ENCODE data around the gene FAM149A. TPM values are rescaled to one million over a fixed set of nuclear protein-coding genes. Genes with fewer than 3 reads are reported as not detected.

The FAM149A gene
- total RNA-seq, 1 donor from 2014 or later = 14.6 TPM

GRCh38 chr4:186146458-186146857, 42.0 kb downstream of the FAM149A start:
- DNase-seq (no peak), ATAC-seq (ENCODE audit: poor library complexity) (no peak)
- intact Hi-C loops (cut with DNase I) = no loop called here

GRCh38 chr4:186148336-186148975, 44.0 kb downstream of the FAM149A start:
- DNase-seq = no peak
- ATAC-seq (ENCODE audit: poor library complexity) = no peak
- intact Hi-C loops (cut with DNase I) = no loop called here

GRCh38 chr4:186149872-186150271, 45.4 kb downstream of the FAM149A start:
- intact Hi-C loops (cut with DNase I) = no loop called here

GRCh38 chr4:186150926-186151325, 46.4 kb downstream of the FAM149A start:
- no peak for ATAC-seq (ENCODE audit: poor library complexity)
- intact Hi-C loops (cut with DNase I) = no loop called here
- no peak for DNase-seq

More at GRCh38 chr4:186149872-186150271, 45.4 kb downstream of the FAM149A start:
- DNase-seq (peak; percentile 74), ATAC-seq (ENCODE audit: poor library complexity) (peak; percentile 47)

- intact Hi-C loops (cut with DNase I) = no loop called here
- DNase-seq (no peak), ATAC-seq (ENCODE audit: poor library complexity) (no peak)
Measured at GRCh38 chr4:186151499-186151898, 47.0 kb downstream of the FAM149A start.

GRCh38 chr4:186158021-186158813, 53.7 kb downstream of the FAM149A start:
- DNase-seq (no peak), ATAC-seq (ENCODE audit: poor library complexity) (no peak)
- intact Hi-C loops (cut with DNase I) = no loop called here

- intact Hi-C loops (cut with DNase I) = no loop called here
- ATAC-seq (ENCODE audit: poor library complexity) (no peak), DNase-seq (no peak)
Measured at GRCh38 chr4:186158966-186159365, 54.5 kb downstream of the FAM149A start.

GRCh38 chr4:186159613-186160012, 55.1 kb downstream of the FAM149A start:
- ATAC-seq (ENCODE audit: poor library complexity) (no peak), DNase-seq (no peak)
- intact Hi-C loops (cut with DNase I) = no loop called here

- no peak for ATAC-seq (ENCODE audit: poor library complexity)
- DNase-seq = no peak
- intact Hi-C loops (cut with DNase I) = no loop called here
Measured at GRCh38 chr4:186161138-186161537, 56.6 kb downstream of the FAM149A start.

- intact Hi-C loops (cut with DNase I) = no loop called here
- DNase-seq (no peak), ATAC-seq (ENCODE audit: poor library complexity) (no peak)
Measured at GRCh38 chr4:186166852-186167512, 62.5 kb downstream of the FAM149A start.

GRCh38 chr4:186167605-186168004, 63.1 kb downstream of the FAM149A start:
- ATAC-seq (ENCODE audit: poor library complexity) (no peak), DNase-seq (no peak)
- intact Hi-C loops (cut with DNase I) = no loop called here

- DNase-seq (no peak), ATAC-seq (ENCODE audit: poor library complexity) (no peak)
- intact Hi-C loops (cut with DNase I) = no loop called here
Measured at GRCh38 chr4:186168750-186169149, 64.2 kb downstream of the FAM149A start.

GRCh38 chr4:186169333-186169944, 64.9 kb downstream of the FAM149A start:
- DNase-seq (no peak), ATAC-seq (ENCODE audit: poor library complexity) (no peak)
- intact Hi-C loops (cut with DNase I) = no loop called here

- DNase-seq = no peak
- intact Hi-C loops (cut with DNase I) = no loop called here
- no peak for ATAC-seq (ENCODE audit: poor library complexity)
Measured at GRCh38 chr4:186169945-186170802, 65.7 kb downstream of the FAM149A start.

GRCh38 chr4:186170966-186171365, 66.5 kb downstream of the FAM149A start:
- no peak for DNase-seq
- intact Hi-C loops (cut with DNase I) = no loop called here
- no peak for ATAC-seq (ENCODE audit: poor library complexity)

GRCh38 chr4:186172546-186172945, 68.0 kb downstream of the FAM149A start:
- ATAC-seq (ENCODE audit: poor library complexity) (no peak), DNase-seq (no peak)
- intact Hi-C loops (cut with DNase I) = no loop called here

- no peak for ATAC-seq (ENCODE audit: poor library complexity)
- no peak for DNase-seq
- intact Hi-C loops (cut with DNase I) = no loop called here
Measured at GRCh38 chr4:186188107-186188506, 83.6 kb downstream of the FAM149A start.

GRCh38 chr4:186189656-186190055, 85.2 kb downstream of the FAM149A start:
- ATAC-seq (ENCODE audit: poor library complexity) (no peak), DNase-seq (no peak)
- intact Hi-C loops (cut with DNase I) = no loop called here

Data from Right ventricle myocardium superior (tissue), 1 donor.